ENCODE data around the gene TENT4A. TPM values are rescaled to one million over a fixed set of nuclear protein-coding genes. Genes with fewer than 3 reads are reported as not detected.

Gene TENT4A
- total and polyA plus RNA-seq, 2 of the 13 experiments (the other 11 are each of a cell fraction or from before 2014, with no cell fraction given), result 6.3 to 13.3 TPM

DNA sequence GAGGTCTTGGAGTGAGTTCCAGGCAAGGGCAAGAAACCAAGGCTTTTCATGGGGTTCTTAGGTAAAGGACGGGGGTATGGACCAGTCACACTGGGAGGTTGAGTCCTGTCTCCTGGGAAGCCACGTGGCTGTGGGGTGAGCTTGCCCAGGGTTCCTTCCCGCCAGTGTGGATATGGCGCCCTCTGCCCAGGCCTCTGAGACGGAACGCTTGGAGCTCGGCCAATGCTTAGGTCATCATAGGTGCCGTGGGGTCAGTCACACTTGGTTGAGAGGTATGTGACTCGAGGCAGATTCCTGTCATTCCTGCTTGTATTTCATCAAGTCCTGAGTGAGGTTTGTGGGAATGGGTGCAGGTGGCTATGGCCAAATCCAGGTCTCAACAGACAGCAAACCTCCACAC lies 46.2 kb downstream of the TENT4A start:
- no peak for FAIRE-seq
- intact Hi-C loops (cut with micrococcal nuclease; ENCODE audit: unreplicated experiment) (no loop called here), in situ Hi-C loops (cut with HindIII; ENCODE audit: extremely low pct_ligation_motif_present, low pct_unique_long_range_greater_than_20kb) (no loop called here)
- H2AFZ ChIP-seq (ENCODE audit: low read length), result no peak overlapping the region
- BruUV-seq (replicated peaks), result no TSS peak
- H3K79me2 ChIP-seq (ENCODE audit: insufficient read depth, low read length), result no peaks in the 10 kb centered on the region
- WGBS (ENCODE audit: low lambda C conversion rate), result 100% methylated on average over 1 of the region's 9 CpGs
- H3K4me3 ChIP-seq (replicated peaks in 1 of 3; ENCODE audit: insufficient read depth in 1 of 3, low read depth in 2 of 3, low read length in 3 of 3), result no peak overlapping the region
- peak; percentile 30 for ATAC-seq
- H3K9me3 ChIP-seq (ENCODE audit: low read length), result no peaks in the 10 kb centered on the region
- peaks cover 21% of the 10 kb centered on the region for H3K4me1 ChIP-seq (ENCODE audit: insufficient read depth, low read length)
- H3K4me2 ChIP-seq (ENCODE audit: low read depth, low read length), result no peak overlapping the region
- no peak overlapping the region for H3K27ac ChIP-seq (ENCODE audit: extremely low read length, insufficient read depth, low read length)
- ChIA-PET CTCF (ENCODE audit: low intra/inter-chr PET ratio, low total read pairs) (no interaction called here), POLR2A (interaction anchor here (1.3 kb wide), 1 partner anchor 126 kb away, joined by 3 read pairs; the partner anchor contains the start of gene SRD5A1)
- peaks cover 6 to 20% of the 10 kb centered on the region in 2 experiments for H3K36me3 ChIP-seq (replicated peaks in 1 of 2; ENCODE audit: control insufficient read depth in 1 of 2, insufficient read depth in 2 of 2, low read length in 2 of 2)
- no peaks in the 10 kb centered on the region for H4K20me1 ChIP-seq (ENCODE audit: insufficient read depth, low read length)
- peak; percentile 66 for DNase-seq (ENCODE audit: low spot score)
- no peaks in the 10 kb centered on the region for H3K27me3 ChIP-seq (ENCODE audit: control insufficient read depth in 1 of 2, insufficient read depth in 2 of 2, low read length in 2 of 2)
- no peak overlapping the region for H3K9ac ChIP-seq (ENCODE audit: insufficient read depth, low read depth, low read length)
- TF ChIP-seq, protein P1, sequence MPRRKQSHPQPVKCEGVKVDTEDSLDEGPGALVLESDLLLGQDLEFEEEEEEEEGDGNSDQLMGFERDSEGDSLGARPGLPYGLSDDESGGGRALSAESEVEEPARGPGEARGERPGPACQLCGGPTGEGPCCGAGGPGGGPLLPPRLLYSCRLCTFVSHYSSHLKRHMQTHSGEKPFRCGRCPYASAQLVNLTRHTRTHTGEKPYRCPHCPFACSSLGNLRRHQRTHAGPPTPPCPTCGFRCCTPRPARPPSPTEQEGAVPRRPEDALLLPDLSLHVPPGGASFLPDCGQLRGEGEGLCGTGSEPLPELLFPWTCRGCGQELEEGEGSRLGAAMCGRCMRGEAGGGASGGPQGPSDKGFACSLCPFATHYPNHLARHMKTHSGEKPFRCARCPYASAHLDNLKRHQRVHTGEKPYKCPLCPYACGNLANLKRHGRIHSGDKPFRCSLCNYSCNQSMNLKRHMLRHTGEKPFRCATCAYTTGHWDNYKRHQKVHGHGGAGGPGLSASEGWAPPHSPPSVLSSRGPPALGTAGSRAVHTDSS (CRISPR knock-in tag; conservative IDR thresholded peaks at IDR 0.05), result no peak
- 0 out of 2 replicates have a peak, but pooled peaks have one; percentile 10 for TF ChIP-seq JUND (CRISPR knock-in tag; IDR thresholded peaks at IDR 0.05)
- no peak for TF ChIP-seq SMARCE1 (IDR thresholded peaks at IDR 0.05; ENCODE audit: borderline replicate concordance)
- TF ChIP-seq DMAP1 (CRISPR knock-in tag; IDR thresholded peaks at IDR 0.05), result no peak
- no peak for TF ChIP-seq PCBP1 (IDR thresholded peaks at IDR 0.05; ENCODE audit: borderline replicate concordance, low read depth, low read length)
- no peak for TF ChIP-seq ZFP62 (CRISPR knock-in tag; IDR thresholded peaks at IDR 0.05)
- TF ChIP-seq ZMYM4 (CRISPR knock-in tag; IDR thresholded peaks at IDR 0.05), result peak; percentile 39; the same call in 1 of the 2 replicates
- TF ChIP-seq EHMT2 (IDR thresholded peaks at IDR 0.05; ENCODE audit: borderline replicate concordance, low read depth, low read length), result no peak
- no peak for TF ChIP-seq ZNF720 (CRISPR knock-in tag; IDR thresholded peaks at IDR 0.05)
- TF ChIP-seq POGZ (CRISPR knock-in tag; IDR thresholded peaks at IDR 0.05), result peak; percentile 58; the same call in 1 of the 2 replicates
- TF ChIP-seq STAG1 (CRISPR knock-in tag; IDR thresholded peaks at IDR 0.05), result peak; percentile 22; the same call in 1 of the 2 replicates
- TF ChIP-seq, protein P2, sequence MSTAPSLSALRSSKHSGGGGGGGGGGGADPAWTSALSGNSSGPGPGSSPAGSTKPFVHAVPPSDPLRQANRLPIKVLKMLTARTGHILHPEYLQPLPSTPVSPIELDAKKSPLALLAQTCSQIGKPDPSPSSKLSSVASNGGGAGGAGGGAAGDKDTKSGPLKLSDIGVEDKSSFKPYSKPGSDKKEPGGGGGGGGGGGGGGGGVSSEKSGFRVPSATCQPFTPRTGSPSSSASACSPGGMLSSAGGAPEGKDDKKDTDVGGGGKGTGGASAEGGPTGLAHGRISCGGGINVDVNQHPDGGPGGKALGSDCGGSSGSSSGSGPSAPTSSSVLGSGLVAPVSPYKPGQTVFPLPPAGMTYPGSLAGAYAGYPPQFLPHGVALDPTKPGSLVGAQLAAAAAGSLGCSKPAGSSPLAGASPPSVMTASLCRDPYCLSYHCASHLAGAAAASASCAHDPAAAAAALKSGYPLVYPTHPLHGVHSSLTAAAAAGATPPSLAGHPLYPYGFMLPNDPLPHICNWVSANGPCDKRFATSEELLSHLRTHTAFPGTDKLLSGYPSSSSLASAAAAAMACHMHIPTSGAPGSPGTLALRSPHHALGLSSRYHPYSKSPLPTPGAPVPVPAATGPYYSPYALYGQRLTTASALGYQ (CRISPR knock-in tag; IDR thresholded peaks at IDR 0.05), result no peak
- TF ChIP-seq, protein P3, sequence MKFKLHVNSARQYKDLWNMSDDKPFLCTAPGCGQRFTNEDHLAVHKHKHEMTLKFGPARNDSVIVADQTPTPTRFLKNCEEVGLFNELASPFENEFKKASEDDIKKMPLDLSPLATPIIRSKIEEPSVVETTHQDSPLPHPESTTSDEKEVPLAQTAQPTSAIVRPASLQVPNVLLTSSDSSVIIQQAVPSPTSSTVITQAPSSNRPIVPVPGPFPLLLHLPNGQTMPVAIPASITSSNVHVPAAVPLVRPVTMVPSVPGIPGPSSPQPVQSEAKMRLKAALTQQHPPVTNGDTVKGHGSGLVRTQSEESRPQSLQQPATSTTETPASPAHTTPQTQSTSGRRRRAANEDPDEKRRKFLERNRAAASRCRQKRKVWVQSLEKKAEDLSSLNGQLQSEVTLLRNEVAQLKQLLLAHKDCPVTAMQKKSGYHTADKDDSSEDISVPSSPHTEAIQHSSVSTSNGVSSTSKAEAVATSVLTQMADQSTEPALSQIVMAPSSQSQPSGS (CRISPR knock-in tag; IDR thresholded peaks at IDR 0.05), result 0 out of 2 replicates have a peak, but pooled peaks have one; percentile 33
- TF ChIP-seq, protein P4, sequence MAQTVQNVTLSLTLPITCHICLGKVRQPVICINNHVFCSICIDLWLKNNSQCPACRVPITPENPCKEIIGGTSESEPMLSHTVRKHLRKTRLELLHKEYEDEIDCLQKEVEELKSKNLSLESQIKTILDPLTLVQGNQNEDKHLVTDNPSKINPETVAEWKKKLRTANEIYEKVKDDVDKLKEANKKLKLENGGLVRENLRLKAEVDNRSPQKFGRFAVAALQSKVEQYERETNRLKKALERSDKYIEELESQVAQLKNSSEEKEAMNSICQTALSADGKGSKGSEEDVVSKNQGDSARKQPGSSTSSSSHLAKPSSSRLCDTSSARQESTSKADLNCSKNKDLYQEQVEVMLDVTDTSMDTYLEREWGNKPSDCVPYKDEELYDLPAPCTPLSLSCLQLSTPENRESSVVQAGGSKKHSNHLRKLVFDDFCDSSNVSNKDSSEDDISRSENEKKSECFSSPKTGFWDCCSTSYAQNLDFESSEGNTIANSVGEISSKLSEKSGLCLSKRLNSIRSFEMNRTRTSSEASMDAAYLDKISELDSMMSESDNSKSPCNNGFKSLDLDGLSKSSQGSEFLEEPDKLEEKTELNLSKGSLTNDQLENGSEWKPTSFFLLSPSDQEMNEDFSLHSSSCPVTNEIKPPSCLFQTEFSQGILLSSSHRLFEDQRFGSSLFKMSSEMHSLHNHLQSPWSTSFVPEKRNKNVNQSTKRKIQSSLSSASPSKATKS (CRISPR knock-in tag; IDR thresholded peaks at IDR 0.05), result no peak
- 0 out of 2 replicates have a peak, but pooled peaks have one; percentile 8 for TF ChIP-seq ZC3H13 (CRISPR knock-in tag; IDR thresholded peaks at IDR 0.05)
- no peak for TF ChIP-seq KMT2B (CRISPR knock-in tag; IDR thresholded peaks at IDR 0.05)
- TF ChIP-seq PHF5A (CRISPR knock-in tag; IDR thresholded peaks at IDR 0.05; ENCODE audit: low read depth, unreplicated experiment), result no peak
- no peak for TF ChIP-seq ZNF432 (CRISPR knock-in tag; IDR thresholded peaks at IDR 0.05; ENCODE audit: borderline replicate concordance)
- no peak for TF ChIP-seq SP140L (CRISPR knock-in tag; IDR thresholded peaks at IDR 0.05; ENCODE audit: borderline replicate concordance)
- no peak for TF ChIP-seq ZNF331 (CRISPR knock-in tag; IDR thresholded peaks at IDR 0.05)

Measured in HepG2 (cell line).